GM19438 (cell line): ENCODE measurements around the gene MYO7A.

Source experiments
- ATAC-seq: cut with Tn5 transposase; IDR thresholded peaks from one replicate; pipeline ENCODE4 v1.9.1; 2021; ENCODE audit warnings: low read depth; ENCODE audit not compliant: unreplicated experiment

Gene MYO7A

DNA sequence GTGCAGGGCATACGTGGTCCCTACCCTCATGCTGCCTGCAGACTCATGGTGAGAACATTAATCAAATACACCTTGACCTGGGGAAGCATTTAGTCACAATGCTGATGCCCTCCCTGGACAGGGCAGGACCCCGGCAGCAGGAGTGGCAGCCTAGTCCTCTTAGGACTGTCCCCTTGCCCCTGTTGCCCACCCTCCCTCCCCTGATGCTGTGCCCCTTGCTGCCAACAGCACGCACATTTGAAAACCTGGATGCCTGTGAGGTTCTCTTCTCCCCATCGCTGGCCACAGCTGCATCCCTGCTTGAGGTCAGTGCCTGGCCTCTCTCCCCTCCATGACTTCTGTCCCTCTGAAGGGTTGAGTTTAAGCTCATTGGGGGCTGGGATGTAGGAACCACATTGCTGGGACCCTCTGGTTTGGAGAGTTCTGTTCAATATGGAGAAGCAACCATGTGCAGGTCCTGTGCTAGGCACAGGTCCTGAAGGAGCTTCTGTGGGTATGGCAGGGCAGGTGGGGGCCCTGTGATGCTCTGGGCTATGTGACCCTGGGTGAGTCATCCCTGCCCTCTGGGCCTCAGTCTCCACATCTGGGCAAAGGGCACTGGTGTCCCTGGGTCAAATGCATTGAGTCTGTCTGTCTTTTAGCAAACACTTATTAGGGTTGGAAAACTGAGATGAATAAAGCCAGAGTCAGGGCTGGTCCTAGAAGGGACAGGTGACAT is 31.3 kb downstream of the MYO7A start:
- ATAC-seq, result no peak

DNA sequence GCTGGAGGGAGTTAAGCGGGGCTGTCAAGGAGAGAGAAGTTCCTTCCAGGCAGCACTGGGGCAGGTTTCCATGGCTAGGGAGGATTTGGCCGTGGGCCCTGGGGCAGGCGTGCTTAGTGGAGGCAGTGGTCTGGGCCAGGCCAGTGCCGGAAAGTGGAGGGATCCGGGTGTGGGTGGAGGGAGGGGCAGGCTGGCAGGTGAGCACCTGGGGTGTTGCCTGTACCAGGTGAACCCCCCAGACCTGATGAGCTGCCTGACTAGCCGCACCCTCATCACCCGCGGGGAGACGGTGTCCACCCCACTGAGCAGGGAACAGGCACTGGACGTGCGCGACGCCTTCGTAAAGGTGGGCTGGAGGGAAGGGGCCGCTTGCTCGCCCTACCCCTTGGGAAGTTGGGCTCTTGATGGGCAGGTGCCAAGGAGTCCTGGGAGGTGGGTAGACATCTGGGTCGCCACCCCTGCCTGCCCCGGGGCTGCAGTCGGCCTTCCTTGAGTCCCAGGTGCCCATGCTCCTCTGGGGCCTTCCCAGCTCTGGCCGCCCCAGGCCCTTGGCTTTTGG is 32.0 kb downstream of the MYO7A start:
- ATAC-seq, result no peak

DNA sequence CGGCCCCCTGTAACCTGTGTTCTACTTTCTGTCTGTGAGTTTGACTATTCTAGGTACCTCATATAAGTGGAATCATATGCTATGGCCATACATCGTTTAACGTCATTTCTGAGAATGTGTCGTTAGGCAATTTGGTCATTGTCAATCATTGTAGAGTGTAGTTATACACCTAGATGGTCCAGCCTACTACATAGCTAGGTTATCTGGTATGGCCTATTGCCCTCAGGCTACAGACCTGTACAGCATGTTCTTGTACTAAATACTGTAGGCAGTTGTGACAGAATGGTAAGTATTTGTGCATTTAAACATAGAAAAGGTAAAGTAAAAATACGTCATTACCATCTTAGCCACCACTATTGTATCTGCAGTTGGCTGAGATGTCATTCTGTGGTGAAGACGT is 35.2 kb downstream of the MYO7A start:
- ATAC-seq, result no peak

DNA sequence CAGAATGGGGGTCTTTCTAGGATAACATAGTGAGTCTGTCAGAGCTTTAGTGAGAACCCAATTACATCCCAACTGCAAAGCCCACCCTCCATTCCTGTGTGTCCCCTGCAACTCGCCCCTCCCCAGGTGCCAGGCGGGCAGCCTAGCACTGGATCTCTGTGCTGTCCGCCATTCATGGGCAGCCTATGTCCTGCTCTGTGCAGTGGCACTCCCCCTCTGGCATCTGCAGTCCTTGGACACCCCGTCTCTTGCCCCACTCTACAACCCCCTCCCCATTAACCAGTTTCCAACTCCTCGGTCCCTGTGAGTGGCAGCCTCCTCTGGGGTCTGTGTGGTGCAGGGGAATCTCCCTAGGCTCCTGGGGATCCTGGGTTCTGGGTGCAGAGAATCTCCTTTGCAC is 37.0 kb downstream of the MYO7A start:
- no peak for ATAC-seq

DNA sequence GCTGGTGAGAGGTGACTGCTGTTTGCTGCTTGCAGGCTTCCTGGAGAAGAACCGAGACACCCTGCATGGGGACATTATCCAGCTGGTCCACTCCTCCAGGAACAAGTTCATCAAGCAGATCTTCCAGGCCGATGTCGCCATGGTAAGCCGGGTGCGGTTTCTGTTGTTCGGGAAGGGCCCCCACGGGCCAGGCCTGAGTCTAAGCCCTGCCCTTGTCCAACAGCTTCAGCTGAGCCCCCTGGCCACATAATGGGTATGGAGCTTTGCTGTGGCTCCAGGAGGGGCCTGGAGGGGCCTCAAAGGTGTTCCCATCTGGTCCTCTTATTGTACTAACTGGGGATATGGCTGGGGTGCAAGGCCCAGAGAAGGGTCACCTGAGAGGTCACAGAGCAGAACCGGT is 38.0 kb downstream of the MYO7A start:
- no peak for ATAC-seq

DNA sequence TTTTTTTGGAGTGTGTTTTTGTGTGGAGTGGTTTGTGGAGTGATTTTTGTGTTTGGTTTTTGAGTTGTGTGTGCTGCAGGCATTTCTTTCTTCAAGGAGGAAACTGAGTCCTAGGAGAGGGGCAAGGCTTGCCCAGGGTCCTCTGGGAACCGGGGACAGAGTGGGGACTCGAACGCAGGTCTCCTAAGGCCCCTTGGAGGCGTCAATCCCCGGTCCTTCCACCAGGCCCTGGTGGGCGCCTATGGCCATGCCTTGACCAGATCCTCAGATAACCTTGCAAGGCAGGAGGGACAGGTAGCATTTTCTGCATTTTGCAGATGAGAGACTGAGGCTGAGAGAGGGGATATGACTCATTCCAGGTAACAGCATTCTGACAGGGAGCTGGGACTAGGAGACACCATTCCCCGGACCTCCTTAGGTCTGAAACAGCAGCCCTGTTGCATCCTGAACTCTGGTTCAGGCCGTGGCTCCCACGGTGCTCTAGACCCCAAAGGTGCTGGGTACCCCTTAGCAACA is 39.1 kb downstream of the MYO7A start:
- ATAC-seq, result no peak

DNA sequence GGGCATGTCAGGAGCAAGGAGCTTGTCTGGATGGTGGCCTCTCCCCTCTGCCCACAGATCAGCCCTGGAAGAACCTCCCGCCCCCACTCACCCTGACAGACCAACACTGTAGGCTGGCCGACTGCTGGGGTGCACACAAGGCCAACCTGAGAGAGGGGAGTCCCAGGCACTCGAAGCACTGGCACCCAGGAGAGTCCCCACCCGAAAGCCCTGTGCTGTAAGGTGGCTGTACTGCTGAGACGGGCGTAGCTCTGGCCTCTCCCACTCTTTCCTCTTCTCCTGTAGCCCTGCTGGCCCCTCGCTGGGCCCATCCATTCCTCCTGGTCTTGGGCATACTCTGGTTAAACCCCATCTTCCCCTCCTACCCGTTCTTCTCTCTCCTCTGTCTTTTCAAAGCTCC is 39.7 kb downstream of the MYO7A start:
- ATAC-seq, result no peak

DNA sequence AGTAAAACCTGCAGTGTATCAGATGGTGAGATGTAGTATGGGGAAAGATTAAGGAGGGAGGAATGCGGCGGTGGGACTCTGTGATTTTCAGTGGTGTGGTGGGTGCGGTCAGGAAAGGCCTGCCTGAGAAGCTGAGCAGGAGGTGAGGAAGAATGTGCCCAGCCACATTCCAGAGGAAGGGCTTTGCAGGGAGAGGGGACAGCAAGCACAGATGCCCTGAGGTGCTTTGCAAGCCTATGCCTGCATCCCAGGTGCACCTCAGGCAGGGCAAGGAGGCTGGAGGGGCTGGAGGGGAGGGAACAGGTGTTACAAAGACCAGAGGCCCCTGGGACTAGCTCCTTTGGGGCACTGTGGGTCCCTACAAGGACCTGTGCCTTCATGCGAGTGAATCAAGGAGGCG is 42.1 kb downstream of the MYO7A start:
- ATAC-seq, result no peak

DNA sequence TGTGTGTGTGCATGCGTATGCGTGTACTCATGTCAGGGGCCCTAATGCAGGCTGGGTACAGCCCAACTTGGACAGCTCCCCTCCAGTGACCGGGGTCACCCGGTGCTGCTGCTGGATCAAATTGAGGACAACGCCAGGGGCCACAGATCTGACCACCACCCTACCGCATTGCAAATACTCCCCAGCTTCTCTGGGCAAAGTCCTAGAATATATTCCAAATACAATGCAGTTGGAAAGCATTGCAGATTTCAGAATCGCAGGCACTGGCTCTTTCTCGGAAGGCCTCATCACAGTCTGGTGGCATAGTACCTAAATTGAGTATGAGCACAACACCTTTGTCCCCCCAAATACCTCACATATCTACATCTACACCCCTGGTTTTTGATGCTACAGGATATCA is 43.2 kb downstream of the MYO7A start:
- ATAC-seq, result no peak

DNA sequence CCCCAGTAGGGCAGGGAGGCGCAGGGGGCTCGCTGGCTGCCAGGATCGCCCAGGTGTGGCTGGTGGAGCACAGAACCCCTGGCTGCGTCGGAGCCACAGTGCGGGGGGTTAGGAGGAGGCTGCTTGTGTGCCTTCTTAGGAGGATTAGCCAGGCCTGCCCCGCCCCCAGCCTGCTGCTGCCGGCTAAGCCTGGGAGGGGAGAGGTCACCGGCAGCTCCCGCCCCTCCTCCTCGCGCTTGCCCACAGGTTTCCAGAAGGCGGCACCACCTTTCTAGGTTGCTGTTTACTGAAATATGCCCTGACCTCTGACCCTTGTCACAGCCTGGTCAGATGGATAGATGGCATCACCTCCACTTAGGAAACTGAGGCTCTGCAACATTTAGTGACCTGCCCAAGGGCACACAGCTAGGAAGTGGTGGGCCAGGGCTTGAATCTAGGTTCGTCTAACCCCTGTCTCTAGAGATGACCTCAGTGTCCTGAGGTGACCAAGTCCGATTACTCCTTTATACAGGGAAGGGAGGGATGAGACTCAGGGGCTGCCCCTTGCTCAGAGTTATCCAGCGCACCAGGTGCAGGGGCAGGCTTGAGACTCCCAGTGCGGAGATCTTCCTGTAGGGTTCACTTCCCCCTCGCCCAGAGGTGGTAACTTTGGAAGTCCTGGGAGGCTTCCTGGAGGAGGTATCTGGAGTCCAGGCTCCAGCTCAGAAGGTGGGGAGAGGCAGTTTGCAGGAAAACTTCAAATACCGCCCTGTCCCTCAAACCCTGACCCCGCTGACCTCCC is 44.0 kb downstream of the MYO7A start:
- ATAC-seq, result no peak

DNA sequence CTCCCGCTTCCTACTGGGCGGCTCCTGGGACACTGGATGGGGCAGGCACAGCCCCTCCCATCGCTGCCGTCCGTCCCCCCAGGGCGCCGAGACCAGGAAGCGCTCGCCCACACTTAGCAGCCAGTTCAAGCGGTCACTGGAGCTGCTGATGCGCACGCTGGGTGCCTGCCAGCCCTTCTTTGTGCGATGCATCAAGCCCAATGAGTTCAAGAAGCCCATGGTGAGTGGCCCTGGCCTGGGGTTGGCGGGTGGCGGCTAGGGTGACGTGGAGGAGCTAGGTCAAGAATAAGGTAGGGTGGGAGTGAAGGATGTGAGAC is 44.6 kb downstream of the MYO7A start:
- no peak for ATAC-seq

DNA sequence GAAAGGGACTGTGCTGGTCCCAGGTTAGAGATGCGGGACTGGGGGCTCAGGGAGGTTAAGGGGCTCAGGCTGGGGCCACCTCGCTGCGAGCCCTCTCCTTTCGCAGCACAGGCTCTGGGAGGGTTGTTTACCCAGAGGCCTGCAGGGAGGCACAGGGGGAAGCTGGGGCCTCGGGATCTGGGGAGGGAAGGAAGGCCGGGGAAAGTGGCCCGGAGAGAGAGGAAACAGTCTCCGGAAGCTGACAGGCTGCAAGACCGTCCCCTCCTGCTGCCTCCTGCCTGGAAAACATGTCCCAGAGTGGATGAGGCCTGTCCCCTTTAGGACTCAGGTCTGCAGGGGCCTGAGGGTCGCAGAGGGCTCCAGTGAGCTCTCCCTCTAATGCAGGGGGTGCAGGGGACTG is 45.4 kb downstream of the MYO7A start:
- no peak for ATAC-seq

DNA sequence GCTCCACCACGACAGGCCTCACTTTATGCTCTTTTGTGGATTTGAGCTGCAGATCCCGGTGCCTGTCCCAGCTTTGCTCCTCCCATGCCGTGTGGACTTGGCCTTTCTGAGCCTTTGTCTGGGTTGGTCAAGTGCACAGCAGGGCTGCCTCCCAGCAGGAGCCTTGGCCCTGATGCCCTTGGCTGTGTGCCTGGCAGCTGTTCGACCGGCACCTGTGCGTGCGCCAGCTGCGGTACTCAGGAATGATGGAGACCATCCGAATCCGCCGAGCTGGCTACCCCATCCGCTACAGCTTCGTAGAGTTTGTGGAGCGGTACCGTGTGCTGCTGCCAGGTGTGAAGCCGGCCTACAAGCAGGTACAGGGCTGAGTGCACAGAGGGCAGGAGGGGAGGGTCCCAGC is 46.5 kb downstream of the MYO7A start:
- no peak for ATAC-seq

DNA sequence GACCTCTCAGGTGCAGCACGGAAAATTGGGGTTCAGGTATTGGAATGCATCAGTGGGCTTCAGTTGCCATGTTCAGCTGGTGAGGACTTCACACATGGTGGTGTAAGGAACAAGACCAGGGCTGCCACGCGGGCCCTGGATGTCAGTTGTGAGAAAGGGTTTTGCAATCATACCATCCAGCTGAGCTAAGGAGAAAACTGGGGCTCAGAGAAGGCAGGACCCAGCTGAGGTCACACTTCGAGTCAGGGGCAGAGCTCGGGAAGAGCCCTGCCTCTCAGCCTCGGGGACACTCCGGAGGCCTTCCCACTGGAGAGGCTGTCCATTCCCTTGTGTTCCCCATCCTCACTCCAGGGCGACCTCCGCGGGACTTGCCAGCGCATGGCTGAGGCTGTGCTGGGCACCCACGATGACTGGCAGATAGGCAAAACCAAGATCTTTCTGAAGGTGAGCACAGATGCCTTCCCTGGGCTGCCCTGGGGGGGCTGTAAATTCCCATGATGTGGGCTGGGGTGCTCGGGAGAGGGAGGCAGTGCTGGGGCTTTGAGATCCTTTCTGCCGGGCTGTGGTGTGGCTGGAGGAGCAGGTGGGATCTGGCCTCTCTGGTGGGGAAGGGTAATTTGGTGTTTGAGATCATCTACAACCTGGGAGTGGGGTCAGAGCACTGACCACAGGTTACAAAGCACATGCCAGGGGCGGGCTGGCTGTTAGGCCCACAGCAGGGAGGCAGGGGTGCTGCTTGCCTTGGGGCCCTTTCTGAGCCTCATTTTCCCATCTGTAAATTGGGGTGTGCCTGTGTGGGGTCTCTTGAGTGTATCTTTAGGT is 47.2 kb downstream of the MYO7A start:
- no peak for ATAC-seq

DNA sequence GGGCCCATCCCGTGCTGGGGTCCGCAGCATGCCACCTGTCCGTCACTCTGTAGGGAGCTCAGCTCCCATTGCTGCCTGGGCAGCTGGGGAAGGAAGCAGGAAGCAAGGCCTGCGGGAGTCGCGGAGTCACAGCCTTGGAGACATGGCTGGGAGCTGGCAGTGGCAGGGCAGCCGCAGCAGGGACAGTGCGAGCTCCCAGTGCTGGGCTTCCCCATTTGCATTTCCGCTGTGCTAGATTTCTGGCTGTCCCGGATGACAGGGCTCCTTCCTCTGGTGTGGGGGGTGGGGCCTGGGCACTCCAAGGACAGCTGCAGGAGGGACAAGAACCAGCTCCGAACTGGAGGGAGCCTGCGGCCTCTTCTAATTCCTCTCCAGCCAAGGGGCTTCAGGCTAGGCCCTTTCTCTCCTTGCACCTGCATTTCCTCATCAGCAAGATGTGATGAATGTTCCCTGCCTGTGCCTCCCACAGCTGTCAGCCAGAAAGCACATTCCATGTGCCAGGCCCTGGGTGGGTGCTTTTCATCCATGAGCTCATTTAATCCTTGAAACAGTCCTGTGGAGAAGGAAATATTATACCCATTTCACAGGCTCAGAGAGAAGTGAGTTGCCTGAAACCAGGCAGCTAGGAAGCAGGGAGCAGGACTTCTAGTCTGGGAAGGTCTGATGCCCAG is 48.0 kb downstream of the MYO7A start:
- ATAC-seq, result no peak

DNA sequence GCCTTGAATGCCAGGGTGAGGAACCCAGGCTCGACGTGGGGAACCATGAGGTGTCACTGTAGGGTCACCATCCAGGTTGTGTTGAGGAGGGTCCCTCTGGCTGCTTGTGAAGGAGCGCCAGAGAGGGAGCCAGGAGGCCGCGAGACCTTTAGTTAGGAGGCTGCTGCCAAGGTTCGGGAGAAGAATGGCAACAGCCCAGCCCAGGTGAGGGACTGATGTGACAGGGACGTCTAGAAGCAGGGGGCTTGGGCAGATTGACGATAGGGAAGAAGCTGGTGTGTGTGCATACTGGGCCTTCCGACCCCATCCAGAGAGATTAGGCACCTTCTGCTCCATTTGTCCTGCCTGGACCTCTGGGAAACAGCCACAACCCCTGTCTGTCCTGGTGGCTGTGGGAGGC is 49.0 kb downstream of the MYO7A start:
- no peak for ATAC-seq

DNA sequence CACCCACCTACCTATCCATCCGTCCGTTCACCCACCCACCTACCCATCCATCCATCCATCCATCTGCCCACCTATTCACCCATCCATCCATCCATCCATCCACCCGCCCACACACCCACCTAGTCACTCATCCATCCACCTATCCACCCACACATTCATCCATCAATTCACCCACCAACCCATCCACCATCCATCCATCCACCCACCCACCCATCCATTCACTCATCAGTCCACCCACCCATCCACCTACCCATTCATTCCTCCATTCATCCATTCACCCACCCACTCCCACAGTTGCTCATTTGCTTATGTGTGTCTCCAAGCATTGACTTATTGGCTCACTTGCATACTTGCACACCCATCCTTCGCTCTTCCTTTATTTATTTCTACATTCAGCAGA is 50.1 kb downstream of the MYO7A start:
- no peak for ATAC-seq

DNA sequence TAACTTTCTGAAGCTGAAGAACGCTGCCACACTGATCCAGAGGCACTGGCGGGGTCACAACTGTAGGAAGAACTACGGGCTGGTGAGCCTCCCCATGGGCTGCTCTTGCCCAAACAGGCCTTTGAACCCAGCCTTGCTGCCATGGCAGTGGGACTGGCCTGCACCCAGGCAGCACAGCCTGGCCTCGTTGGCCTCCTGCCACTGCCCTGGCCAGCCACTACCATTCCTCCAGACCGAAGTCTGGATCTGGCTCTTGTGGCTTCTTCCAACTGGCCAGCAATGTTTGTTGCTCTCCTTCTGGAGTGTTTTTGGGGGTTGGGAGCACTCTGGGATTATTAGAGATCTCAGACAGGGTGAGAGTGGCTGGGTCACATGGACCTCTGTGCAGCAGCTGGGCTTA is 51.0 kb downstream of the MYO7A start:
- no peak for ATAC-seq

DNA sequence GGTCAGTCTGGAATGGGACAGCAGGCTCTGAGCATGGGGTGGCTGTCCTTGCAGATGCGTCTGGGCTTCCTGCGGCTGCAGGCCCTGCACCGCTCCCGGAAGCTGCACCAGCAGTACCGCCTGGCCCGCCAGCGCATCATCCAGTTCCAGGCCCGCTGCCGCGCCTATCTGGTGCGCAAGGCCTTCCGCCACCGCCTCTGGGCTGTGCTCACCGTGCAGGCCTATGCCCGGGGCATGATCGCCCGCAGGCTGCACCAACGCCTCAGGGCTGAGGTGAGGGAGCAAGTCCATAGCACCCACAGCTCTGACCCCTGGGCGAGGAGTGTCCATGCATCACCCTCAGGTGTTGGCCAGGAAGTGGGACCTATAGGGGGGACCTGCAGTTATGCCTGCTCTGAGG is 51.6 kb downstream of the MYO7A start:
- ATAC-seq, result no peak

DNA sequence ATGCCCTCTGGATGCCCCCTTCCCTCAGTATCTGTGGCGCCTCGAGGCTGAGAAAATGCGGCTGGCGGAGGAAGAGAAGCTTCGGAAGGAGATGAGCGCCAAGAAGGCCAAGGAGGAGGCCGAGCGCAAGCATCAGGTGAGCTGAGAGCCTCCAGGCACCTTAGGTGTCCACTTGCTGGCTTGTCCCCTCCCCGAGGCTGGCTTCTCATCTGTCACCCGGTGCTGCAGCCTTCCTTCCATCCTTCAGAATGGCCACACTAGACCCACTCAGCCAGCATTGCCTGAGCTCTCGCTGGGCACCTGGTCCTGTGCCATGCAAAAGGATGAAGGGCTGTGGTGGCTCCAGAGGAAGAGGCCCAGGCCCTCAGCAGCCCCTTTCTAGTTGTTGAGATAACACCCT is 52.3 kb downstream of the MYO7A start:
- no peak for ATAC-seq

DNA sequence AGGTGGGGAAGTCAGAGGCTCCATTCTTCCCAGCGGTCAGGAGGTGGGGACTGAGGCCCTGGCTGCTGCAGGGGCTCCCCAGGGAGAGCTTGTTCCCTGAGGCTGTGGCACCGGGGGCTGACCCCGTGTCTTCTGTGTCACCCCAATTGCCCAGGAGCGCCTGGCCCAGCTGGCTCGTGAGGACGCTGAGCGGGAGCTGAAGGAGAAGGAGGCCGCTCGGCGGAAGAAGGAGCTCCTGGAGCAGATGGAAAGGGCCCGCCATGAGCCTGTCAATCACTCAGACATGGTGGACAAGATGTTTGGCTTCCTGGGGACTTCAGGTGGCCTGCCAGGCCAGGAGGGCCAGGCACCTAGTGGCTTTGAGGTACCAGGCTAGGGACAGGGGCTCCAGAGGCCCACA is 53.2 kb downstream of the MYO7A start:
- no peak for ATAC-seq
